Keratinocyte (primary cell): Measurements from ENCODE around the gene SDC3. TPM values are rescaled to one million over a fixed set of nuclear protein-coding genes. Genes with fewer than 3 reads are reported as not detected.

Experiments used
- DNase-seq: peaks from one replicate; pipeline ENCODE4 v3.0.0-alpha.2; 2011; ENCODE audit warnings: low read depth, missing footprints, low spot score
- FAIRE-seq: peaks from 2 replicates; lab custom pipeline; 2011; peaks lifted over from hg19 to GRCh38; lab: Jason Lieb, UNC
- H2AFZ ChIP-seq: 2 replicates; pipeline ENCODE4 v1.6.0; 2012; ENCODE audit warnings: low read length, control low read depth, inconsistent platforms; ENCODE audit not compliant: control insufficient read depth
- H3K27ac ChIP-seq: 2 replicates; pipeline ENCODE4 v1.5.1; 2011; ENCODE audit warnings: low read length; ENCODE audit not compliant: control insufficient read depth, insufficient read depth
- H3K27me3 ChIP-seq: 3 replicates; pipeline ENCODE4 v1.6.0; 2011; ENCODE audit warnings: low read length; ENCODE audit not compliant: control insufficient read depth, insufficient read depth; ENCODE audit errors: extremely low read depth
- H3K36me3 ChIP-seq, 2 experiments: 2 replicates in 1 of 2; 3 replicates in 1 of 2; pipeline ENCODE4 v1.5.1; 2011; ENCODE audit warnings: low read length in 2 of 2, mild to moderate bottlenecking in 1 of 2; ENCODE audit not compliant: control insufficient read depth in 2 of 2, insufficient read depth in 2 of 2; ENCODE audit errors: extremely low read depth in 1 of 2
- H3K4me1 ChIP-seq: 3 replicates; pipeline ENCODE4 v1.5.1; 2011; ENCODE audit warnings: low read length; ENCODE audit not compliant: control insufficient read depth, insufficient read depth; ENCODE audit errors: extremely low read depth
- H3K4me2 ChIP-seq: 3 replicates; pipeline ENCODE4 v1.6.0; 2011; ENCODE audit warnings: low read depth, low read length; ENCODE audit not compliant: control insufficient read depth, insufficient read depth; ENCODE audit errors: extremely low read depth
- H3K4me3 ChIP-seq, 3 experiments: fragments of 200-600 bp in 1 of 3; sonication (generic) in 1 of 3; 2 replicates in 2 of 3; 3 replicates in 1 of 3; pipeline ENCODE4 v1.5.1; 2011 to 2016; ENCODE audit warnings: low read length in 3 of 3, mild to moderate bottlenecking in 3 of 3, control low read depth in 2 of 3, inconsistent platforms in 1 of 3, low read depth in 1 of 3, mixed read lengths in 1 of 3, mixed run types in 1 of 3, moderate library complexity in 1 of 3; ENCODE audit not compliant: control insufficient read depth in 2 of 3, insufficient read depth in 2 of 3; ENCODE audit errors: extremely low read depth in 1 of 3
- H3K79me2 ChIP-seq: 2 replicates; pipeline ENCODE4 v1.6.0; 2012; ENCODE audit warnings: low read length; ENCODE audit not compliant: control insufficient read depth, insufficient read depth
- H3K9ac ChIP-seq: 3 replicates; pipeline ENCODE4 v1.6.0; 2011; ENCODE audit warnings: low read length; ENCODE audit not compliant: control insufficient read depth, insufficient read depth; ENCODE audit errors: extremely low read depth
- H3K9me1 ChIP-seq: 3 replicates; pipeline ENCODE4 v1.6.0; 2011; ENCODE audit warnings: low read length; ENCODE audit not compliant: control insufficient read depth, insufficient read depth; ENCODE audit errors: extremely low read depth
- H3K9me3 ChIP-seq: 2 replicates; pipeline ENCODE4 v1.5.1; 2012; ENCODE audit warnings: low read depth, low read length; ENCODE audit not compliant: control insufficient read depth
- H4K20me1 ChIP-seq: 3 replicates; pipeline ENCODE4 v1.6.0; 2011; ENCODE audit warnings: low read length; ENCODE audit not compliant: control insufficient read depth, insufficient read depth; ENCODE audit errors: extremely low read depth
- EZH2 ChIP-seq: IDR thresholded peaks from one replicate; pipeline ENCODE4 v1.6.1; 2012; ENCODE audit warnings: inconsistent platforms, mild to moderate bottlenecking, low read length, moderate library complexity
- dilution Hi-C: fragments of 300-500 bp; cut with MboI; formaldehyde crosslinking; loops from one replicate; pipeline ENCODE4 v1.7.0; 2020; ENCODE audit warnings: low sequenced_read_pairs; ENCODE audit not compliant: extremely low pct_ligation_motif_present
- polyA plus RNA-seq, 5 experiments: library from polyadenylated mRNA; depleted of rRNA in 3 of 5; stranded (reverse) in 3 of 5; stranded (forward) in 1 of 5; unstranded in 1 of 5; fragments of >200 nt; gene quantifications; 1 replicate in 1 of 5; 2 replicates in 3 of 5; 3 replicates in 1 of 5; pipeline versions ENCODE4 v1.2.1 to v1.2.3, GENCODE V29; 2011 to 2012; ENCODE audit warnings: missing spikeins in 2 of 5, low read depth in 1 of 5, low replicate concordance in 1 of 5
- TF ChIP-seq, protein P1 (sequence below), 3 experiments: IDR thresholded peaks in 1 of 3; conservative IDR thresholded peaks in 1 of 3; optimal IDR thresholded peaks in 1 of 3; 2 replicates in 2 of 3; 3 replicates in 1 of 3; pipeline versions ENCODE3 to v1.5.1; 2011; ENCODE audit warnings: low read length in 3 of 3, mild to moderate bottlenecking in 3 of 3, moderate library complexity in 2 of 3, control low read depth in 1 of 3, inconsistent platforms in 1 of 3; ENCODE audit not compliant: insufficient read depth in 2 of 3; ENCODE audit errors: extremely low read depth in 1 of 3

The SDC3 gene
- polyA plus RNA-seq, 1 donor (not counting 4 experiments of a cell fraction or from before 2014, with no cell fraction given): 8.8 TPM

GRCh38 chr1:30933874-30934252 is 25.3 kb upstream of the SDC3 start:
- FAIRE-seq: peak; percentile 78
- Histone ChIP-seq H3K36me3 (peaks cover 14 to 29% of the 10 kb centered on the region in 2 experiments), H4K20me1 (no peaks in the 10 kb centered on the region), H3K9me3 (no peaks in the 10 kb centered on the region), H3K79me2 (peaks cover 6% of the 10 kb centered on the region), H3K9me1 (peaks cover 6% of the 10 kb centered on the region), H3K9ac (no peak overlapping the region), H3K4me1 (peaks cover 35% of the 10 kb centered on the region), H2AFZ (no peak overlapping the region), H3K27me3 (no peaks in the 10 kb centered on the region), H3K27ac (peak overlapping the region; percentile 53), H3K4me2 (peak overlapping the region; percentile 40), H3K4me3 (no peak overlapping the region)
- no peak for DNase-seq
- TF ChIP-seq EZH2: no peak
- TF ChIP-seq, protein P1, sequence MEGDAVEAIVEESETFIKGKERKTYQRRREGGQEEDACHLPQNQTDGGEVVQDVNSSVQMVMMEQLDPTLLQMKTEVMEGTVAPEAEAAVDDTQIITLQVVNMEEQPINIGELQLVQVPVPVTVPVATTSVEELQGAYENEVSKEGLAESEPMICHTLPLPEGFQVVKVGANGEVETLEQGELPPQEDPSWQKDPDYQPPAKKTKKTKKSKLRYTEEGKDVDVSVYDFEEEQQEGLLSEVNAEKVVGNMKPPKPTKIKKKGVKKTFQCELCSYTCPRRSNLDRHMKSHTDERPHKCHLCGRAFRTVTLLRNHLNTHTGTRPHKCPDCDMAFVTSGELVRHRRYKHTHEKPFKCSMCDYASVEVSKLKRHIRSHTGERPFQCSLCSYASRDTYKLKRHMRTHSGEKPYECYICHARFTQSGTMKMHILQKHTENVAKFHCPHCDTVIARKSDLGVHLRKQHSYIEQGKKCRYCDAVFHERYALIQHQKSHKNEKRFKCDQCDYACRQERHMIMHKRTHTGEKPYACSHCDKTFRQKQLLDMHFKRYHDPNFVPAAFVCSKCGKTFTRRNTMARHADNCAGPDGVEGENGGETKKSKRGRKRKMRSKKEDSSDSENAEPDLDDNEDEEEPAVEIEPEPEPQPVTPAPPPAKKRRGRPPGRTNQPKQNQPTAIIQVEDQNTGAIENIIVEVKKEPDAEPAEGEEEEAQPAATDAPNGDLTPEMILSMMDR (optimal IDR thresholded peaks at IDR 0.05 in 1 of 3, IDR thresholded peaks at IDR 0.05 in 1 of 3, conservative IDR thresholded peaks at IDR 0.05 in 1 of 3; ENCODE audit: extremely low read depth in 1 of 3, insufficient read depth in 2 of 3, low read length in 3 of 3): no peak
- dilution Hi-C loops: no loop called here

DNA sequence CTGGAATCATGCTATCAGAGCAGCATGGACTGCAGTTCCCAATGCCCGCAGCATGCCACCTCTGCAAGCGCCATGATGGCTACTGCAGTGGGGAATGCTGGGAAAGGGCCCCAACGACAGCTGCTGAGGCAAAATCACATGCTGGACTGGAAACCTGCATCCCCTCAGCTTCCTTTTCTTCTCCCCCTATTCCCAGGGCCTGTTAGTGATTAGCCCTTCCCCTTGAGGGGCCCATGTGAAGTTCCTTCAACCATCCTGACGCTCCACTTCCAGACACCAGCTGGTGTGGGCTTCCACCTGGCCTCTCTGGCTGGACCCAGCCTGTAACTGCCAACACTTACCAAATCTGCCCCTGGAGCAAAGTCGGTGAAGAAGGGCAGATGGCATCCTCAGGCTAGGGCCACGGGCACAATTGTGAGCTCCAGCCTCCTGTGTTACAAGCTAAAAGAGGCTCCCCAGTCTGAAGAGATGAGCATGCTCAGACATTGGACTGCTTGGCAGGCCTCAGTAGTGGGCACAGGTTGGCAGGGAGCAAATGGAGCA is 22.1 kb upstream of the SDC3 start:
- H3K9ac ChIP-seq: no peak overlapping the region
- no peak overlapping the region for H2AFZ ChIP-seq
- DNase-seq (no peak), FAIRE-seq (no peak)
- no peaks in the 10 kb centered on the region for H3K9me3 ChIP-seq
- H3K4me2 ChIP-seq: no peak overlapping the region
- peaks cover 6% of the 10 kb centered on the region for H3K9me1 ChIP-seq
- no peaks in the 10 kb centered on the region for H3K27me3 ChIP-seq
- peaks cover 6% of the 10 kb centered on the region for H3K79me2 ChIP-seq
- no peaks in the 10 kb centered on the region for H4K20me1 ChIP-seq
- H3K4me3 ChIP-seq: no peak overlapping the region
- peaks cover 10 to 18% of the 10 kb centered on the region in 2 experiments for H3K36me3 ChIP-seq
- H3K4me1 ChIP-seq: peaks cover 22% of the 10 kb centered on the region
- dilution Hi-C loops: no loop called here
- TF ChIP-seq, protein P1 (optimal IDR thresholded peaks at IDR 0.05 in 1 of 3, IDR thresholded peaks at IDR 0.05 in 1 of 3, conservative IDR thresholded peaks at IDR 0.05 in 1 of 3; ENCODE audit: extremely low read depth in 1 of 3, insufficient read depth in 2 of 3, low read length in 3 of 3): no peak
- TF ChIP-seq EZH2: no peak
- no peak overlapping the region for H3K27ac ChIP-seq
